Right lobe of liver (tissue), 4 donors: ENCODE measurements around the gene ORC6.

ENCODE experiments used
- POLR2A ChIP-seq: fragments of 450-650 bp; IDR thresholded peaks from one replicate; pipeline ENCODE4 v1.6.1; 2017; ENCODE audit warnings: antibody characterized with exemption, mild to moderate bottlenecking
- TF ChIP-seq, protein P1 (sequence below), 4 donors: fragments of 200-600 bp in 3 of 4; fragments of 450-650 bp in 1 of 4; IDR thresholded peaks; one replicate each; pipeline versions ENCODE4 v1.5.1 to v1.8.0; 2016 to 2022; ENCODE audit warnings: antibody characterized with exemption in 4 of 4, mild to moderate bottlenecking in 2 of 4
- donor health status: DM: no; HTN: no; CAD: no.
- donor health status: DM: no; HTN: no; CAD: no.
- donor health status: DM: no; HTN: yes; CAD: no.

DNA sequence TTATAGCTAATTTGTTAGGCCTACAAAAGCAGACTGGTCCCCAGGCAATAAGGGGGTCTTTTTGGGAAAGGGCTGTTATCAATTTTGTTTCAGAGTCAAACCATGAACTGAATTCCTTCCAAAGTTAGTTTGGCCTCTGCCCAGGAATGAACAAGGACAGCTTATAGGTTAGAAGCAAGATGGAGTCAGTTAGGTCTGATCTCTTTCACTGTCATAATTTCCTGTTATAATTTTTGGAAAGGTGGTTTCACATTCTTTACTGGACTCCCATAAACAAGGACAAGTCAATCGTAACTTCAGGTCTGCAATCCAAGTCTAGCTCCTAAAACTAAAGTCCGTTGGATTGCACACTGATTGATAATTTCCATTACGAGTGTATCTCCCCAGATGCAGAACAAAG is 38.2 kb upstream of the ORC6 start:
- TF ChIP-seq, protein P1, sequence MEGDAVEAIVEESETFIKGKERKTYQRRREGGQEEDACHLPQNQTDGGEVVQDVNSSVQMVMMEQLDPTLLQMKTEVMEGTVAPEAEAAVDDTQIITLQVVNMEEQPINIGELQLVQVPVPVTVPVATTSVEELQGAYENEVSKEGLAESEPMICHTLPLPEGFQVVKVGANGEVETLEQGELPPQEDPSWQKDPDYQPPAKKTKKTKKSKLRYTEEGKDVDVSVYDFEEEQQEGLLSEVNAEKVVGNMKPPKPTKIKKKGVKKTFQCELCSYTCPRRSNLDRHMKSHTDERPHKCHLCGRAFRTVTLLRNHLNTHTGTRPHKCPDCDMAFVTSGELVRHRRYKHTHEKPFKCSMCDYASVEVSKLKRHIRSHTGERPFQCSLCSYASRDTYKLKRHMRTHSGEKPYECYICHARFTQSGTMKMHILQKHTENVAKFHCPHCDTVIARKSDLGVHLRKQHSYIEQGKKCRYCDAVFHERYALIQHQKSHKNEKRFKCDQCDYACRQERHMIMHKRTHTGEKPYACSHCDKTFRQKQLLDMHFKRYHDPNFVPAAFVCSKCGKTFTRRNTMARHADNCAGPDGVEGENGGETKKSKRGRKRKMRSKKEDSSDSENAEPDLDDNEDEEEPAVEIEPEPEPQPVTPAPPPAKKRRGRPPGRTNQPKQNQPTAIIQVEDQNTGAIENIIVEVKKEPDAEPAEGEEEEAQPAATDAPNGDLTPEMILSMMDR (IDR thresholded peaks at IDR 0.05): no peak
- TF ChIP-seq POLR2A: no peak
